ENCODE results near the gene PCDH19. TPM values are rescaled to one million over a fixed set of nuclear protein-coding genes. Genes with fewer than 3 reads are reported as not detected.

The PCDH19 gene
- total RNA-seq, 4 donors from 2014 or later: 0.62 to 1.7 (median 1.4) TPM

GRCh38 chrX:100417681-100418080 is 7.6 kb upstream of the PCDH19 start:
- no peak overlapping the region for H3K27ac ChIP-seq
- H3K27me3 ChIP-seq: no peaks in the 10 kb centered on the region
- peak; percentile 54 for ATAC-seq
- TF ChIP-seq POLR2A (IDR thresholded peaks at IDR 0.05) (no peak), POLR2AphosphoS5 (IDR thresholded peaks at IDR 0.05) (no peak), EP300 (IDR thresholded peaks at IDR 0.05) (no peak), CTCF (IDR thresholded peaks at IDR 0.05) (no peak)
- no peaks in the 10 kb centered on the region for H3K9me3 ChIP-seq
- no peaks in the 10 kb centered on the region for H3K36me3 ChIP-seq
- H3K4me3 ChIP-seq: no peak overlapping the region
- H3K4me1 ChIP-seq: no peaks in the 10 kb centered on the region
- WGBS, 2 donors (ENCODE audit: low coverage in 1 of 2): 44% methylated on average over 3 of the region's 3 CpGs; no CpG with 5 or more reads in 1 of the 2 donors

- peak; percentile 52 for ATAC-seq
- H3K36me3 ChIP-seq: no peaks in the 10 kb centered on the region
- 0% methylated on average over 4 to 5 of the region's 5 CpGs for WGBS, 2 donors (ENCODE audit: low coverage in 1 of 2)
- H3K4me1 ChIP-seq: peaks cover 0 to 22% (median 4%) of the 10 kb centered on the region in 3 donors
- TF ChIP-seq POLR2A (IDR thresholded peaks at IDR 0.05): no peak
- TF ChIP-seq CTCF (IDR thresholded peaks at IDR 0.05): peak in 3 of 4 experiments; percentile 50 to 60 (median 53)
- TF ChIP-seq POLR2AphosphoS5 (IDR thresholded peaks at IDR 0.05): no peak
- no peak overlapping the region for H3K4me3 ChIP-seq
- peaks cover 31% of the 10 kb centered on the region for H3K27me3 ChIP-seq
- no peak overlapping the region for H3K27ac ChIP-seq
- H3K9me3 ChIP-seq: no peaks in the 10 kb centered on the region
Measured at GRCh38 chrX:100413229-100413628, 3.2 kb upstream of the PCDH19 start.

GRCh38 chrX:100411802-100412715 is 2.0 kb upstream of the PCDH19 start:
- H3K36me3 ChIP-seq: no peaks in the 10 kb centered on the region
- ATAC-seq: no peak
- no peak overlapping the region for H3K4me3 ChIP-seq
- no peaks in the 10 kb centered on the region for H3K9me3 ChIP-seq
- peaks cover 42% of the 10 kb centered on the region for H3K27me3 ChIP-seq
- no peak overlapping the region for H3K27ac ChIP-seq
- TF ChIP-seq POLR2A (IDR thresholded peaks at IDR 0.05) (no peak), EP300 (IDR thresholded peaks at IDR 0.05) (no peak), POLR2AphosphoS5 (IDR thresholded peaks at IDR 0.05) (no peak), CTCF (IDR thresholded peaks at IDR 0.05) (no peak)
- 37 to 50% methylated on average over 21 to 31 of the region's 36 CpGs for WGBS, 2 donors (ENCODE audit: low coverage in 1 of 2)
- peaks cover 0 to 25% (median 4%) of the 10 kb centered on the region in 3 donors for H3K4me1 ChIP-seq

- H3K36me3 ChIP-seq: no peaks in the 10 kb centered on the region
- peaks cover 0 to 25% (median 4%) of the 10 kb centered on the region in 3 donors for H3K4me1 ChIP-seq
- peaks cover 51% of the 10 kb centered on the region for H3K27me3 ChIP-seq
- no peaks in the 10 kb centered on the region for H3K9me3 ChIP-seq
- no peak for ATAC-seq
- peak overlapping the region in 1 of 2 donors; percentile 51 for H3K4me3 ChIP-seq
- no peak for TF ChIP-seq POLR2AphosphoS5 (IDR thresholded peaks at IDR 0.05)
- TF ChIP-seq EP300 (IDR thresholded peaks at IDR 0.05): no peak
- TF ChIP-seq POLR2A (IDR thresholded peaks at IDR 0.05): no peak
- TF ChIP-seq CTCF (IDR thresholded peaks at IDR 0.05): no peak
- no peak overlapping the region for H3K27ac ChIP-seq
- WGBS, 2 donors (ENCODE audit: low coverage in 1 of 2): 13 to 33% methylated on average over 9 to 19 of the region's 53 CpGs
Measured at GRCh38 chrX:100410901-100411801, 1.1 kb upstream of the PCDH19 start.
